HCT116 (cell line): ENCODE data around the gene TMEM51. TPM values are rescaled to one million over a fixed set of nuclear protein-coding genes. Genes with fewer than 3 reads are reported as not detected.

ENCODE experiments used
- ATAC-seq: fragments of 200-7000 bp; cut with Tn5 transposase; 2 replicates; pipeline ENCODE4 v1.9.1; 2020; ENCODE audit warnings: mild to moderate bottlenecking, moderate library complexity
- BruUV-seq: library from RNA; stranded (reverse); fragments of 400-500 nt; replicated peaks from 2 replicates; lab custom pipeline; 2021; lab: Mats Ljungman, UMichigan
- CTCF ChIA-PET: fragments of 300-600 bp; sonication (Branson Sonifier 250); formaldehyde crosslinking; loops from one replicate; lab custom pipeline; 2021; ENCODE audit warnings: antibody characterized with exemption; lab: Charles Lee
- POLR2A ChIA-PET: fragments of 300-600, 350-600 bp; sonication (Branson Sonifier 250); formaldehyde crosslinking; loops from one replicate; lab custom pipeline; 2021; ENCODE audit warnings: antibody characterized with exemption; lab: Charles Lee
- RAD21 ChIA-PET, 2 experiments: fragments of 300-600 bp; sonication (Branson Sonifier 250); formaldehyde crosslinking; loops; one replicate each; lab custom pipeline; 2023; ENCODE audit warnings: low total read pairs in 2 of 2; ENCODE audit not compliant: uncharacterized antibody in 2 of 2, unreplicated experiment in 2 of 2, low non-redundant PET in 1 of 2; lab: Charles Lee
- DNase-seq: peaks from one replicate; pipeline ENCODE4 v3.0.0-alpha.2; 2010; ENCODE audit warnings: low read depth, low spot score
- H2AFZ ChIP-seq: fragments of 200-600 bp; shearing (Covaris generic), sonication (generic); 2 replicates; pipeline ENCODE4 v1.6.1; 2017; ENCODE audit warnings: low read depth, mixed run types, mixed read lengths, antibody characterized with exemption, low read length; ENCODE audit not compliant: poor library complexity, severe bottlenecking
- H3K27ac ChIP-seq: 2 replicates; pipeline ENCODE4 v1.5.1; 2012; ENCODE audit warnings: low read depth, low read length
- H3K27me3 ChIP-seq: fragments of 200-600 bp; sonication (generic); 2 replicates; pipeline ENCODE4 v1.6.1; 2016; ENCODE audit warnings: mixed run types, low read length, mixed read lengths; ENCODE audit not compliant: insufficient read depth
- H3K36me3 ChIP-seq, 2 experiments: fragments of 200-500 bp in 1 of 2; fragments of 200-600 bp in 1 of 2; sonication (Bioruptor generic) in 1 of 2; sonication (generic) in 1 of 2; 2 replicates each; pipeline versions ENCODE4 v1.5.1 to v1.6.1; 2014 to 2016; ENCODE audit warnings: low read length in 2 of 2, inconsistent platforms in 1 of 2, mixed read lengths in 1 of 2, mixed run types in 1 of 2; ENCODE audit not compliant: insufficient read depth in 2 of 2, control insufficient read depth in 1 of 2
- H3K4me1 ChIP-seq, 2 experiments: fragments of 200-600 bp in 1 of 2; sonication (generic) in 1 of 2; 2 replicates each; pipeline versions ENCODE4 v1.5.1 to v1.6.1; 2012 to 2017; ENCODE audit warnings: low read length in 2 of 2, inconsistent platforms in 1 of 2, mild to moderate bottlenecking in 1 of 2, mixed read lengths in 1 of 2, mixed run types in 1 of 2, moderate library complexity in 1 of 2; ENCODE audit not compliant: insufficient read depth in 2 of 2, control insufficient read depth in 1 of 2
- H3K4me2 ChIP-seq: fragments of 200-600 bp; sonication (generic); 2 replicates; pipeline ENCODE4 v1.6.1; 2017; ENCODE audit warnings: mixed run types, low read length, mixed read lengths
- H3K4me3 ChIP-seq, 2 experiments: fragments of 200-600 bp in 1 of 2; sonication (generic) in 1 of 2; replicated peaks in 1 of 2; 2 replicates each; pipeline ENCODE4 v1.5.1; 2011 to 2016; ENCODE audit warnings: low read length in 2 of 2, control low read depth in 1 of 2, low read depth in 1 of 2, mild to moderate bottlenecking in 1 of 2, mixed read lengths in 1 of 2, mixed run types in 1 of 2
- H3K79me2 ChIP-seq: fragments of 200-600 bp; sonication (generic); 2 replicates; pipeline ENCODE4 v1.6.1; 2017; ENCODE audit warnings: mild to moderate bottlenecking, mixed run types, low read length, moderate library complexity, mixed read lengths; ENCODE audit not compliant: insufficient read depth
- H3K9ac ChIP-seq: fragments of 200-600 bp; sonication (generic); 2 replicates; pipeline ENCODE4 v1.6.1; 2016; ENCODE audit warnings: low read length, mixed read lengths
- H3K9me2 ChIP-seq: fragments of 200-600 bp; sonication (generic), shearing (Covaris generic); 2 replicates; pipeline ENCODE4 v1.6.1; 2017; ENCODE audit warnings: mixed run types, mild to moderate bottlenecking, moderate library complexity; ENCODE audit not compliant: insufficient read depth
- H3K9me3 ChIP-seq, 2 experiments: fragments of 200-500 bp in 1 of 2; fragments of 200-600 bp in 1 of 2; sonication (Bioruptor generic) in 1 of 2; sonication (generic) in 1 of 2; 2 replicates each; pipeline ENCODE4 v1.6.1; 2014 to 2017; ENCODE audit warnings: low read length in 2 of 2, mixed read lengths in 2 of 2, inconsistent platforms in 1 of 2, low read depth in 1 of 2, mild to moderate bottlenecking in 1 of 2, mixed run types in 1 of 2, moderate library complexity in 1 of 2; ENCODE audit not compliant: control insufficient read depth in 1 of 2, insufficient read depth in 1 of 2
- H4K20me1 ChIP-seq: fragments of 200-600 bp; sonication (generic), shearing (Covaris generic); 2 replicates; pipeline ENCODE4 v1.6.1; 2017; ENCODE audit warnings: mixed run types, mild to moderate bottlenecking, moderate library complexity; ENCODE audit not compliant: insufficient read depth
- CTCF ChIP-seq, 3 experiments: fragments of 200-600 bp in 1 of 3; sonication (generic) in 1 of 3; IDR thresholded peaks in 2 of 3; conservative IDR thresholded peaks in 1 of 3; 2 replicates each; pipeline ENCODE4 v1.5.1; 2012 to 2017; ENCODE audit warnings: low read depth in 2 of 3, low read length in 2 of 3, antibody characterized with exemption in 1 of 3, borderline replicate concordance in 1 of 3, control low read depth in 1 of 3, mild to moderate bottlenecking in 1 of 3, mixed read lengths in 1 of 3, mixed run types in 1 of 3, moderate library complexity in 1 of 3; ENCODE audit not compliant: insufficient read depth in 1 of 3
- EGR1 ChIP-seq: IDR thresholded peaks from 2 replicates; pipeline ENCODE4 v1.6.1; 2012; ENCODE audit warnings: low read depth
- ELF1 ChIP-seq: IDR thresholded peaks from 2 replicates; pipeline ENCODE4 v1.6.1; 2012; ENCODE audit warnings: low read depth, borderline replicate concordance
- EZH2phosphoT487 ChIP-seq: fragments of 200-600 bp; IDR thresholded peaks from 2 replicates; pipeline ENCODE4 v1.6.1; 2018; ENCODE audit warnings: antibody characterized with exemption, borderline replicate concordance
- FOSL1 ChIP-seq: IDR thresholded peaks from 2 replicates; pipeline ENCODE4 v1.6.1; 2012; ENCODE audit warnings: low read depth
- JUND ChIP-seq: IDR thresholded peaks from 2 replicates; pipeline ENCODE4 v1.6.1; 2012
- POLR2AphosphoS5 ChIP-seq: IDR thresholded peaks from 2 replicates; pipeline ENCODE4 v1.6.1; 2011; ENCODE audit warnings: mild to moderate bottlenecking, low read depth, low read length, moderate library complexity
- RAD21 ChIP-seq: IDR thresholded peaks from 2 replicates; pipeline ENCODE4 v1.6.1; 2012; ENCODE audit warnings: low read depth, mild to moderate bottlenecking
- SIN3A ChIP-seq: IDR thresholded peaks from 2 replicates; pipeline ENCODE4 v1.6.1; 2012; ENCODE audit warnings: low read depth
- SP1 ChIP-seq: IDR thresholded peaks from 2 replicates; pipeline ENCODE4 v1.6.1; 2012; ENCODE audit warnings: low read depth
- intact Hi-C: fragments of 100-400 bp; cut with micrococcal nuclease; formaldehyde crosslinking; loops from 2 replicates; pipeline ENCODE4 v1.10.0; 2022
- total RNA-seq: library from RNA; stranded (reverse); gene quantifications from one replicate; pipeline ENCODE4 v1.2.1, GENCODE V29; 2021; ENCODE audit not compliant: unreplicated experiment
- TF ChIP-seq, protein P1 (sequence below): IDR thresholded peaks from 2 replicates; pipeline ENCODE4 v1.6.1; 2012
- TF ChIP-seq, protein P2 (sequence below): IDR thresholded peaks from 2 replicates; pipeline ENCODE4 v1.6.1; 2012; ENCODE audit warnings: low read depth

The TMEM51 gene
- total RNA-seq, 1 experiment from 2014 or later = 16.6 TPM

GRCh38 chr1:15139654-15140350, 13.7 kb upstream of the TMEM51 start (continued):
- 0 out of 2 replicates have a peak, but pooled peaks have one; percentile 20 for TF ChIP-seq POLR2AphosphoS5
- TF ChIP-seq EGR1 = no peak
- TF ChIP-seq ELF1 = no peak
- TF ChIP-seq, protein P1, sequence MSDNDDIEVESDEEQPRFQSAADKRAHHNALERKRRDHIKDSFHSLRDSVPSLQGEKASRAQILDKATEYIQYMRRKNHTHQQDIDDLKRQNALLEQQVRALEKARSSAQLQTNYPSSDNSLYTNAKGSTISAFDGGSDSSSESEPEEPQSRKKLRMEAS = peak; percentile 49; the same call in 1 of the 2 replicates
- TF ChIP-seq RAD21 = no peak

DNA sequence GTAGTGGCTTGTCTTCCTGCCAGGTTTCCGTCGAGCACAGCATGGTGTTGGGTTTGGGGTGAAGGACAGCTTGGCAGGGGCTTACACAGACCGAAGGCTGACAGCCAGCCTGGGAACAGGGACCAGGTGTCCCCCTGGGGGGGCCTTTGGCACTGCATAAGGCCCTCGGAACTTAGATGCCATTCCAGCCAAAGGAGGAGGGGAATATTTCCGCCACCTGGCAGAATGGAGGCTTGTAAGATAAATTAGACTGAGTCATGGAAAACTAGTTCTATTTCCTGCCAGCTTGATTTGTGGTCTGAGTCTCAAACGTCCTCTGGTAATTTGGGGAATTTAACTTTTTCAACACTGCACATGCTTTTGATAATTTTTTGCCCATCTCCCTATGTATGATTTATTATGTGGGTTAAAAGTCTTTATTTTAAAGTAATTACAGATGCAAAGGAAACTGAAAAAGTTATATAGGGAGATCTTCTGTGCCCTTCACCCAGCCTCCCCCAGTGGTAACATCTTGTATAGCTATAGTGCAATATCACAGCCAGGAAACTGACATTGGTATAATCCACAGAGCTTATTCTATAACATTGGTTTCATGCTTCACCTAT, 11.5 kb upstream of the TMEM51 start:
- no TSS peak for BruUV-seq
- Histone ChIP-seq H3K9me3 (no peaks in the 10 kb centered on the region), H3K9me2 (no peaks in the 10 kb centered on the region), H3K27me3 (no peaks in the 10 kb centered on the region), H3K79me2 (no peaks in the 10 kb centered on the region), H3K9ac (peak overlapping the region; percentile 26), H3K27ac (no peak overlapping the region), H3K4me2 (peak overlapping the region; percentile 58), H2AFZ (peak overlapping the region; percentile 6), H3K4me3 (peak overlapping the region in 1 of 2 experiments; percentile 24; a peak in 1 of 4 replicates), H3K4me1 (peaks cover 30 to 43% of the 10 kb centered on the region in 2 experiments), H3K36me3 (no peaks in the 10 kb centered on the region), H4K20me1 (no peaks in the 10 kb centered on the region)
- POLR2A ChIA-PET = no interaction called here
- intact Hi-C loops = loop anchor here (1.0 kb wide), 1 partner anchor 10 kb away; no protein-coding TSS in a partner anchor
- TF ChIP-seq SIN3A (no peak), CTCF (IDR thresholded peaks at IDR 0.05 in 2 of 3, conservative IDR thresholded peaks at IDR 0.05 in 1 of 3; ENCODE audit: borderline replicate concordance in 1 of 3, insufficient read depth in 1 of 3, low read depth in 2 of 3, low read length in 2 of 3) (peak in 2 of 3 experiments; percentile 39 to 54; a peak in 4 of 6 replicates), JUND (peak; percentile 57), FOSL1 (peak; percentile 66), SP1 (peak; percentile 49), EZH2phosphoT487 (no peak)
- TF ChIP-seq, protein P2, sequence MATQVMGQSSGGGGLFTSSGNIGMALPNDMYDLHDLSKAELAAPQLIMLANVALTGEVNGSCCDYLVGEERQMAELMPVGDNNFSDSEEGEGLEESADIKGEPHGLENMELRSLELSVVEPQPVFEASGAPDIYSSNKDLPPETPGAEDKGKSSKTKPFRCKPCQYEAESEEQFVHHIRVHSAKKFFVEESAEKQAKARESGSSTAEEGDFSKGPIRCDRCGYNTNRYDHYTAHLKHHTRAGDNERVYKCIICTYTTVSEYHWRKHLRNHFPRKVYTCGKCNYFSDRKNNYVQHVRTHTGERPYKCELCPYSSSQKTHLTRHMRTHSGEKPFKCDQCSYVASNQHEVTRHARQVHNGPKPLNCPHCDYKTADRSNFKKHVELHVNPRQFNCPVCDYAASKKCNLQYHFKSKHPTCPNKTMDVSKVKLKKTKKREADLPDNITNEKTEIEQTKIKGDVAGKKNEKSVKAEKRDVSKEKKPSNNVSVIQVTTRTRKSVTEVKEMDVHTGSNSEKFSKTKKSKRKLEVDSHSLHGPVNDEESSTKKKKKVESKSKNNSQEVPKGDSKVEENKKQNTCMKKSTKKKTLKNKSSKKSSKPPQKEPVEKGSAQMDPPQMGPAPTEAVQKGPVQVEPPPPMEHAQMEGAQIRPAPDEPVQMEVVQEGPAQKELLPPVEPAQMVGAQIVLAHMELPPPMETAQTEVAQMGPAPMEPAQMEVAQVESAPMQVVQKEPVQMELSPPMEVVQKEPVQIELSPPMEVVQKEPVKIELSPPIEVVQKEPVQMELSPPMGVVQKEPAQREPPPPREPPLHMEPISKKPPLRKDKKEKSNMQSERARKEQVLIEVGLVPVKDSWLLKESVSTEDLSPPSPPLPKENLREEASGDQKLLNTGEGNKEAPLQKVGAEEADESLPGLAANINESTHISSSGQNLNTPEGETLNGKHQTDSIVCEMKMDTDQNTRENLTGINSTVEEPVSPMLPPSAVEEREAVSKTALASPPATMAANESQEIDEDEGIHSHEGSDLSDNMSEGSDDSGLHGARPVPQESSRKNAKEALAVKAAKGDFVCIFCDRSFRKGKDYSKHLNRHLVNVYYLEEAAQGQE = no peak
- no peak for DNase-seq
- peak; percentile 52 for ATAC-seq
- RAD21 ChIA-PET = interaction anchor here (1.0 kb wide), 2 partner anchors 13 to 108 kb away, joined by 3 read pairs; no protein-coding TSS in a partner anchor
- CTCF ChIA-PET = interaction anchor here (0.9 to 2.8 kb wide), 9 partner anchors 10 to 163 kb away, joined by 3 to 26 read pairs (median 3); partner anchors contain the start of gene TMEM51
